DOHH2 (cell line): ENCODE data around the gene DDX55.

Source experiments
- H3F3A ChIP-seq: fragments of 200-600 bp; sonication (generic), shearing (Covaris generic); 2 replicates; pipeline ENCODE4 v1.6.0; 2016; ENCODE audit warnings: antibody characterized with exemption, mild to moderate bottlenecking; ENCODE audit not compliant: control insufficient read depth, insufficient read depth
- H3K27ac ChIP-seq: fragments of 200-600 bp; sonication (generic); 2 replicates; pipeline ENCODE4 v1.5.1; 2014; ENCODE audit warnings: low read depth, mild to moderate bottlenecking, low read length, moderate library complexity
- H3K27me3 ChIP-seq: fragments of 200-600 bp; sonication (generic); 2 replicates; pipeline ENCODE4 v1.6.1; 2014; ENCODE audit warnings: mild to moderate bottlenecking, low read length, mixed read lengths; ENCODE audit not compliant: control insufficient read depth
- H3K36me3 ChIP-seq: fragments of 200-600 bp; sonication (generic); 2 replicates; pipeline ENCODE4 v1.6.1; 2014; ENCODE audit warnings: mild to moderate bottlenecking, low read length, moderate library complexity, mixed read lengths; ENCODE audit not compliant: control insufficient read depth
- H3K4me1 ChIP-seq: fragments of 200-600 bp; sonication (generic); 2 replicates; pipeline ENCODE4 v1.6.1; 2014; ENCODE audit warnings: mild to moderate bottlenecking, low read length, mixed read lengths; ENCODE audit not compliant: control insufficient read depth
- H3K4me2 ChIP-seq: fragments of 200-600 bp; sonication (generic); 2 replicates; pipeline ENCODE4 v1.6.0; 2014; ENCODE audit warnings: mild to moderate bottlenecking, low read length, moderate library complexity
- H3K4me3 ChIP-seq: fragments of 200-600 bp; sonication (generic); 2 replicates; pipeline ENCODE4 v1.5.1; 2014; ENCODE audit warnings: mild to moderate bottlenecking, low read length, mixed read lengths
- H3K79me2 ChIP-seq: fragments of 200-600 bp; sonication (generic); 2 replicates; pipeline ENCODE4 v1.6.1; 2014; ENCODE audit warnings: mild to moderate bottlenecking, low read length, mixed read lengths; ENCODE audit not compliant: control insufficient read depth
- H3K9me2 ChIP-seq: fragments of 200-600 bp; sonication (generic); replicated peaks from 2 replicates; pipeline ENCODE4 v1.6.1; 2014; ENCODE audit warnings: mild to moderate bottlenecking, low read length, mixed read lengths; ENCODE audit not compliant: control insufficient read depth
- H3K9me3 ChIP-seq: fragments of 200-600 bp; sonication (generic); 2 replicates; pipeline ENCODE4 v1.6.1; 2014; ENCODE audit warnings: antibody characterized with exemption, low read length, mixed read lengths; ENCODE audit not compliant: control insufficient read depth, insufficient read depth
- H4K20me1 ChIP-seq: fragments of 200-600 bp; sonication (generic); 2 replicates; pipeline ENCODE4 v1.6.0; 2014; ENCODE audit warnings: low read depth, mild to moderate bottlenecking, antibody characterized with exemption, low read length, moderate library complexity; ENCODE audit not compliant: control insufficient read depth, insufficient read depth
- CTCF ChIP-seq: fragments of 200-600 bp; sonication (generic); IDR thresholded peaks from one replicate; pipeline ENCODE4 v1.5.1; 2014; ENCODE audit warnings: antibody characterized with exemption, mild to moderate bottlenecking, low read depth, low read length; ENCODE audit not compliant: poor library complexity, severe bottlenecking
- EZH2phosphoT487 ChIP-seq: fragments of 200-600 bp; sonication (generic); IDR thresholded peaks from 2 replicates; pipeline ENCODE4 v1.6.1; 2017; ENCODE audit warnings: borderline replicate concordance, mild to moderate bottlenecking, antibody characterized with exemption, low read length, moderate library complexity, mixed read lengths

The DDX55 gene

DNA sequence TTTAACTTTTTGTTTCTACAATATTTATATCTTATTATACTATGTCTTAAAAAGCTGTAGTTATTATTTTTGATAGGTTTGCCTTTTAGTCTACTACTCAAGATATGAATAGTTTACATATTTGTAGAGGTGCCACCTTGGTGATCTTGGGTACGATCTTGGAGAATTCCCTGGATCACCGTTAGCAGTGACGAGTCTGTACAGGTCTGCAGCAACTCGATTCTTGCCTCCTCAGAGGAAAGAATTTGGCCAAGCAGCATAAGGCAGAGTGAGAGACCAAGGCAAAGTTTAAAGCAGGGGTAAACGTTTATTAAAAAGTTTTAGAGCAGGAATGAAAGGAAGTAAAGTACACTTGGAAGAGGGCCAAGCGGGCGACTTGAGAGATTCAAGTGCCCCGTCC is 65.9 kb downstream of the DDX55 start:
- no peak overlapping the region for H3K4me2 ChIP-seq
- no peak for TF ChIP-seq EZH2phosphoT487
- TF ChIP-seq CTCF = no peak
- H3K27ac ChIP-seq = no peak overlapping the region
- H3K9me3 ChIP-seq = no peaks in the 10 kb centered on the region
- H3K9me2 ChIP-seq = no peaks in the 10 kb centered on the region
- no peaks in the 10 kb centered on the region for H4K20me1 ChIP-seq
- H3K4me3 ChIP-seq = no peak overlapping the region
- peaks cover 3% of the 10 kb centered on the region for H3K36me3 ChIP-seq
- H3K79me2 ChIP-seq = no peaks in the 10 kb centered on the region
- peaks cover 9% of the 10 kb centered on the region for H3K4me1 ChIP-seq
- peaks cover 6% of the 10 kb centered on the region for H3F3A ChIP-seq
- H3K27me3 ChIP-seq = no peaks in the 10 kb centered on the region
